BJ (cell line): ENCODE results near the gene GABPB1. TPM values are rescaled to one million over a fixed set of nuclear protein-coding genes. Genes with fewer than 3 reads are reported as not detected.

Experiments used
- CTCF ChIA-PET: fragments of 350-600 bp; formaldehyde crosslinking; extraction: SDS; loops from one replicate; lab custom pipeline; 2021; ENCODE audit warnings: antibody characterized with exemption, inconsistent platforms; lab: Yijun Ruan, JAX
- POLR2A ChIA-PET: fragments of 300-600 bp; sonication (Branson Sonifier 250); formaldehyde crosslinking; extraction: SDS; loops from one replicate; lab custom pipeline; 2021; ENCODE audit warnings: antibody characterized with exemption; lab: Charles Lee
- DNase-seq: peaks from one replicate; pipeline ENCODE4 v3.0.0-alpha.2; 2011; ENCODE audit warnings: low read depth
- H3K27me3 ChIP-seq: 2 replicates; pipeline ENCODE4 v1.6.0; 2011; ENCODE audit warnings: low read length; ENCODE audit not compliant: control insufficient read depth, insufficient read depth
- H3K36me3 ChIP-seq: 2 replicates; pipeline ENCODE4 v1.5.1; 2011; ENCODE audit warnings: low read length; ENCODE audit not compliant: control insufficient read depth, insufficient read depth
- H3K4me3 ChIP-seq: 2 replicates; pipeline ENCODE4 v1.5.1; 2011; ENCODE audit warnings: low read depth, mild to moderate bottlenecking, control low read depth, low read length
- CTCF ChIP-seq: IDR thresholded peaks from 2 replicates; pipeline ENCODE4 v1.5.1; 2011; ENCODE audit warnings: low read depth, mild to moderate bottlenecking, control low read depth, inconsistent platforms, low read length, moderate library complexity; ENCODE audit not compliant: insufficient read depth
- polyA plus RNA-seq: library from polyadenylated mRNA; depleted of rRNA; stranded (reverse); fragments of >200 nt; gene quantifications from 2 replicates; pipeline ENCODE4 v1.2.3, GENCODE V29; 2011

The GABPB1 gene
- polyA plus RNA-seq, 1 experiment, result 17.1 TPM

DNA sequence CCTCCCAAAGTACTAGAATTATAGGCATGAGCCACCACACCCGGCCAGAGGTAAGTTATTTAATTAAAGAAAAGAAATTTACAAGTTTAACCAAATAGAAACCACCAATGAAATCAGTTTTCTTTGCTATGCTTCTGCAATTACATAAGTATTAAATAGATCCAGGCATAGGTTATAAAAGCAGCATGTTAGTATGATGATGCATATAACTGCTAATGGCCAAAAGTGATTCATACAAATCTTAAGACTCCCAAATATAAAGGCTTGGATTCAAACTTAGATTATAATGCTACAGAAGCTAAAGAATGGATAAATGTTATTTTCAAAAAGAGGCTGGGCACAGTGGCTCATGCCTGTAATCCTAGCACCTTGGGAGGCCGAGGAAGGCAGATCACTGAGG, 56.7 kb downstream of the GABPB1 start:
- POLR2A ChIA-PET, result interaction anchor here (0.6 kb wide), 1 partner anchor 1967 kb away, joined by 10 read pairs; the partner anchor contains the start of gene DUT
- no peak for DNase-seq
- CTCF ChIA-PET, result interaction anchor here (0.8 to 1.1 kb wide), 2 partner anchors 18 kb away, joined by 3 read pairs; no protein-coding TSS in a partner anchor
- TF ChIP-seq CTCF, result no peak
- no peak overlapping the region for H3K4me3 ChIP-seq
- H3K36me3 ChIP-seq, result no peaks in the 10 kb centered on the region; the same call in 1 of the 2 replicates
- no peaks in the 10 kb centered on the region for H3K27me3 ChIP-seq

GRCh38 chr15:50295966-50296365, 59.0 kb downstream of the GABPB1 start:
- TF ChIP-seq CTCF, result no peak
- no peaks in the 10 kb centered on the region for H3K36me3 ChIP-seq
- H3K27me3 ChIP-seq, result no peaks in the 10 kb centered on the region
- CTCF ChIA-PET, result interaction anchor here (1.2 to 1.7 kb wide), 4 partner anchors 10 to 148 kb away, joined by 3 to 8 read pairs (median 5); no protein-coding TSS in a partner anchor
- POLR2A ChIA-PET, result no interaction called here
- no peak for DNase-seq
- H3K4me3 ChIP-seq, result no peak overlapping the region

GRCh38 chr15:50289749-50290148, 65.2 kb downstream of the GABPB1 start:
- Histone ChIP-seq H3K4me3 (no peak overlapping the region), H3K36me3 (no peaks in the 10 kb centered on the region), H3K27me3 (no peaks in the 10 kb centered on the region)
- ChIA-PET CTCF (no interaction called here), POLR2A (no interaction called here)
- no peak for DNase-seq
- no peak for TF ChIP-seq CTCF

- Histone ChIP-seq H3K27me3 (no peaks in the 10 kb centered on the region), H3K36me3 (no peaks in the 10 kb centered on the region), H3K4me3 (no peak overlapping the region)
- DNase-seq, result no peak
- ChIA-PET POLR2A (no interaction called here), CTCF (no interaction called here)
- TF ChIP-seq CTCF, result no peak
Measured at GRCh38 chr15:50287324-50288116, 67.5 kb downstream of the GABPB1 start.

- no peak for DNase-seq
- Histone ChIP-seq H3K4me3 (no peak overlapping the region), H3K27me3 (no peaks in the 10 kb centered on the region), H3K36me3 (no peaks in the 10 kb centered on the region)
- POLR2A ChIA-PET, result no interaction called here
- CTCF ChIA-PET, result interaction anchor here (0.6 kb wide), 1 partner anchor 1950 kb away, joined by 3 read pairs; the partner anchor contains the start of gene DUT
- TF ChIP-seq CTCF, result no peak
Measured at GRCh38 chr15:50281427-50281826, 73.6 kb downstream of the GABPB1 start.
